Activated CD8-positive, alpha-beta memory T cell treated with anti-CD3 and anti-CD28 coated beads, Interleukin-2, amount 10 ng/mL, durations not matched to agents 7 days and 5 days (primary cell): ENCODE results near the gene RAD51B. TPM values are rescaled to one million over a fixed set of nuclear protein-coding genes. Genes with fewer than 3 reads are reported as not detected.

Source experiments
- ATAC-seq: fragments of 150-1000 bp; cut with Tn5 transposase; one replicate; pipeline ENCODE4 v1.10.0; 2021; ENCODE audit warnings: moderate library complexity
- CTCF ChIA-PET: fragments of 350-600 bp; sonication (Branson Sonifier 250); formaldehyde crosslinking; loops from one replicate; lab custom pipeline; 2021; ENCODE audit warnings: antibody characterized with exemption; lab: Charles Lee
- DNase-seq: peaks from one replicate; pipeline ENCODE4 v3.0.0-alpha.2; 2020
- H3K27ac Mint-ChIP-seq: one replicate; pipeline ENCODE4 v1.8.0; 2021; ENCODE audit warnings: mild to moderate bottlenecking, mixed read lengths
- H3K27me3 Mint-ChIP-seq: one replicate; pipeline ENCODE4 v1.8.0; 2021; ENCODE audit warnings: mixed read lengths
- H3K36me3 Mint-ChIP-seq: one replicate; pipeline ENCODE4 v1.8.0; 2021; ENCODE audit warnings: mild to moderate bottlenecking, mixed read lengths
- H3K4me1 Mint-ChIP-seq: one replicate; pipeline ENCODE4 v1.8.0; 2021; ENCODE audit warnings: mixed read lengths
- H3K4me3 Mint-ChIP-seq: one replicate; pipeline ENCODE4 v1.8.0; 2021; ENCODE audit warnings: mild to moderate bottlenecking, moderate library complexity, mixed read lengths
- H3K9me3 Mint-ChIP-seq: one replicate; pipeline ENCODE4 v1.8.0; 2022; ENCODE audit warnings: low read depth, mixed read lengths
- total RNA-seq, 2 experiments: library from RNA; stranded (reverse); gene quantifications; one replicate each; pipeline ENCODE4 v1.2.3, GENCODE V29; 2021

The RAD51B gene
- total RNA-seq, 2 experiments from 2014 or later, result 35.3 to 55.5 TPM

GRCh38 chr14:68147303-68147702, 327.7 kb downstream of the RAD51B start:
- no peak overlapping the region for H3K4me3 Mint-ChIP-seq
- ATAC-seq (no peak), DNase-seq (no peak)
- H3K27ac Mint-ChIP-seq, result no peak overlapping the region
- H3K27me3 Mint-ChIP-seq, result no peaks in the 10 kb centered on the region
- peaks cover 17% of the 10 kb centered on the region for H3K9me3 Mint-ChIP-seq
- H3K4me1 Mint-ChIP-seq, result no peaks in the 10 kb centered on the region
- H3K36me3 Mint-ChIP-seq, result peaks cover 20% of the 10 kb centered on the region
- CTCF ChIA-PET, result no interaction called here

- H3K27me3 Mint-ChIP-seq, result no peaks in the 10 kb centered on the region
These were observed 328.7 kb downstream of the RAD51B start for GRCh38 chr14:68148276-68148675.

GRCh38 chr14:68148763-68149162, 329.2 kb downstream of the RAD51B start:
- Mint-ChIP-seq H3K36me3 (peaks cover 26% of the 10 kb centered on the region), H3K4me3 (no peak overlapping the region), H3K4me1 (no peaks in the 10 kb centered on the region), H3K27me3 (no peaks in the 10 kb centered on the region), H3K27ac (no peak overlapping the region), H3K9me3 (peaks cover 23% of the 10 kb centered on the region)
- no peak for DNase-seq
- CTCF ChIA-PET, result no interaction called here
- no peak for ATAC-seq

More at GRCh38 chr14:68148276-68148675, 328.7 kb downstream of the RAD51B start:
- DNase-seq (no peak), ATAC-seq (no peak)
- no peak overlapping the region for H3K4me3 Mint-ChIP-seq
- CTCF ChIA-PET, result no interaction called here
- H3K36me3 Mint-ChIP-seq, result peaks cover 25% of the 10 kb centered on the region
- H3K4me1 Mint-ChIP-seq, result no peaks in the 10 kb centered on the region
- H3K27ac Mint-ChIP-seq, result no peak overlapping the region
- peaks cover 21% of the 10 kb centered on the region for H3K9me3 Mint-ChIP-seq

GRCh38 chr14:68153275-68153674, 333.7 kb downstream of the RAD51B start:
- Mint-ChIP-seq H3K4me3 (no peak overlapping the region), H3K4me1 (peaks cover 2% of the 10 kb centered on the region), H3K27me3 (no peaks in the 10 kb centered on the region), H3K27ac (no peak overlapping the region), H3K9me3 (peaks cover 23% of the 10 kb centered on the region), H3K36me3 (peaks cover 33% of the 10 kb centered on the region)
- no peak for DNase-seq
- no peak for ATAC-seq
- CTCF ChIA-PET, result no interaction called here

- Mint-ChIP-seq H3K4me3 (no peak overlapping the region), H3K4me1 (peaks cover 2% of the 10 kb centered on the region), H3K27me3 (no peaks in the 10 kb centered on the region), H3K9me3 (peaks cover 20% of the 10 kb centered on the region), H3K27ac (no peak overlapping the region), H3K36me3 (peaks cover 26% of the 10 kb centered on the region)
- ATAC-seq, result no peak
- no peak for DNase-seq
- CTCF ChIA-PET, result no interaction called here
These were observed 334.7 kb downstream of the RAD51B start for GRCh38 chr14:68154275-68154674.

GRCh38 chr14:68157971-68158371, 338.4 kb downstream of the RAD51B start:
- Mint-ChIP-seq H3K4me3 (no peak overlapping the region), H3K27ac (no peak overlapping the region), H3K9me3 (peaks cover 8% of the 10 kb centered on the region), H3K36me3 (peaks cover 9% of the 10 kb centered on the region), H3K27me3 (no peaks in the 10 kb centered on the region), H3K4me1 (peaks cover 2% of the 10 kb centered on the region)
- CTCF ChIA-PET, result no interaction called here
- no peak for DNase-seq
- no peak for ATAC-seq

DNA sequence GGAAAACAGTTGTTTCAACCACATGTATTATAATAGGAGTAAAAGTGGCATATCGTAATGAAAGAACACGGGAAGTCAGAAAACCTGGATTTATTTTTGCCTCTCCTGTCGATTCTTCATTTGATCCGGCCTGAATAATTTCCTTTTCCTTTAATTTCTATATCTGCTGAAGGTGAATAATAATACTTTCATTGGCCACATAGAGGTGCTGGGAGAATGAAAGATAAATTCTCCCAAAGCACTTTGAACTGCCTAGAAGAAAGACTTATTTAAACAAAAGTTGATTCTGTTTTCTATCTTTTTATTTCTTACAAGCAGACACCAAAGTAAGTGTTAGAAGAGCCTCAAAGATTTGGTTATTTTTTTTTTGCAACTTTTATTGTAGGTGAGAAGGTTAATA, 339.1 kb downstream of the RAD51B start:
- H3K4me3 Mint-ChIP-seq, result no peak overlapping the region
- H3K36me3 Mint-ChIP-seq, result peaks cover 7% of the 10 kb centered on the region

DNA sequence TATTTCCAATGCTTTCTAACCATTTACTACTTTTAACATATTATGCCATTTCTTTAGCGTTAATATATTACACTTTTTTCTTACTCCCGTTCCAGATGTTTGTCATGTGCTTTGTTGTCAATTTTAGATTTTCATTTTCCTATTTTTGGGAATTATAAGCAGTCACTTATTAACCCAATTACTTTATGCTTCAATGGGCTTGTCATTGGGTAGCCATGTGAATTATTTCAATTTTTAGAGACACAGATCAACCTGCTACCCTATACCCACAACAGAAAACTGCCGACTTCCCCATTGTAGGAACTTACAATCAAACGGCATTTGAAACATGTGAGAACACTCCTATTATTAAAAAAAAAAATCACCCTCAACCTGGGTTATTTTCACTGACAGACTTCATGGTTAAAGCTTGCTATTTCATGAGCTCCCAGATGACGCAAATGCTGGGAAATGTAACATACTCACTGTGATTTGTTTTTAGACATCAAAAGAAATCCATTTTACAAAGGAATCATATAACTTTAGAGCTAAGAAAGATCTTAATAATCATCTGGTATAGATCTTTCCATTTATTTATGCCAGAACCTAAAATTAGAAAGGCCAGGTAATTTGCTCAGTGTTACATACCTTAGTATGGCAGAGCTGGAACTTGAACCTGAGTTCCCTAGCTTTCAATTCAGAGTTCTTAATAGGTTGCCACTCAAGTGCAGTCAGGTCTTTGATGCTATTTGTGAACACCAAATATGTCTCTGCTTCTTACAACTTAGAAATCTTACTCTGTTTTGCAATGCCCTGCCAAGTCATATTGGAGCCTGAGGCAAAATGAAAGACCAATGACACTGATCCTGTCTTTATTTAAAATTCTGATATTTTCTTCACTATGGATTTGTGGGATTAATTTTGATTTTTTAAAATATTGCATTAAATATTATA, 340.4 kb downstream of the RAD51B start:
- Mint-ChIP-seq H3K4me1 (peaks cover 2% of the 10 kb centered on the region), H3K9me3 (no peaks in the 10 kb centered on the region), H3K4me3 (no peak overlapping the region), H3K27me3 (no peaks in the 10 kb centered on the region), H3K27ac (no peak overlapping the region), H3K36me3 (peaks cover 2% of the 10 kb centered on the region)
- no peak for ATAC-seq
- CTCF ChIA-PET, result no interaction called here
- no peak for DNase-seq

More for the DNA sequence above, 339.1 kb downstream of the RAD51B start:
- H3K27me3 Mint-ChIP-seq, result no peaks in the 10 kb centered on the region
- no peak for ATAC-seq
- no peak overlapping the region for H3K27ac Mint-ChIP-seq
- H3K4me1 Mint-ChIP-seq, result peaks cover 2% of the 10 kb centered on the region
- CTCF ChIA-PET, result no interaction called here
- H3K9me3 Mint-ChIP-seq, result peaks cover 5% of the 10 kb centered on the region
- no peak for DNase-seq

- Mint-ChIP-seq H3K27me3 (no peaks in the 10 kb centered on the region), H3K36me3 (peaks cover 2% of the 10 kb centered on the region), H3K27ac (no peak overlapping the region), H3K4me3 (no peak overlapping the region), H3K4me1 (peaks cover 2% of the 10 kb centered on the region), H3K9me3 (no peaks in the 10 kb centered on the region)
- CTCF ChIA-PET, result no interaction called here
- no peak for DNase-seq
- no peak for ATAC-seq
These were observed 341.4 kb downstream of the RAD51B start for GRCh38 chr14:68160779-68161546.

DNA sequence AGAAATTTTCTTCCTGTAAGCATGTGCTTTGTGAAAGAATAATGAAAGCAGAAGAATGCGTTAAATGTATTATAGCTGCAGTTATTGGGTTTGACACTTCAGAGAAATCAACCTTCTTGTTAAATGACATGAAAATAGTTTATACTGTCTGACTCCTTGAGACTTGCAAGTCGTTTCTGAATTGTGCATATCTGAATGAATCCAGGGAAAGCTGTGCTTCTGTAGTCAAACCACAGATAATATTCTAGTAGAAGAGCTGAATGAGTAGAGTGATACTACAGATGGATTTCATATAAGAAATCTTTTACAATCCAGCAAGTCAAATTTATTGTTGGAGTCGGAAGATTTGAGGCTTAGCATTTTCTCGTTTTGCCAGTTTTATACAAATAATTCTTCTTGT, 343.3 kb downstream of the RAD51B start:
- no peak for DNase-seq
- CTCF ChIA-PET, result no interaction called here
- Mint-ChIP-seq H3K4me3 (no peak overlapping the region), H3K27me3 (no peaks in the 10 kb centered on the region), H3K36me3 (peaks cover 2% of the 10 kb centered on the region), H3K4me1 (peaks cover 1% of the 10 kb centered on the region), H3K27ac (no peak overlapping the region), H3K9me3 (no peaks in the 10 kb centered on the region)
- no peak for ATAC-seq

- CTCF ChIA-PET, result no interaction called here
- Mint-ChIP-seq H3K4me1 (no peaks in the 10 kb centered on the region), H3K36me3 (no peaks in the 10 kb centered on the region), H3K4me3 (no peak overlapping the region), H3K27ac (no peak overlapping the region), H3K27me3 (no peaks in the 10 kb centered on the region), H3K9me3 (no peaks in the 10 kb centered on the region)
- DNase-seq (no peak), ATAC-seq (no peak)
These were observed 345.1 kb downstream of the RAD51B start for GRCh38 chr14:68164711-68165113.

DNA sequence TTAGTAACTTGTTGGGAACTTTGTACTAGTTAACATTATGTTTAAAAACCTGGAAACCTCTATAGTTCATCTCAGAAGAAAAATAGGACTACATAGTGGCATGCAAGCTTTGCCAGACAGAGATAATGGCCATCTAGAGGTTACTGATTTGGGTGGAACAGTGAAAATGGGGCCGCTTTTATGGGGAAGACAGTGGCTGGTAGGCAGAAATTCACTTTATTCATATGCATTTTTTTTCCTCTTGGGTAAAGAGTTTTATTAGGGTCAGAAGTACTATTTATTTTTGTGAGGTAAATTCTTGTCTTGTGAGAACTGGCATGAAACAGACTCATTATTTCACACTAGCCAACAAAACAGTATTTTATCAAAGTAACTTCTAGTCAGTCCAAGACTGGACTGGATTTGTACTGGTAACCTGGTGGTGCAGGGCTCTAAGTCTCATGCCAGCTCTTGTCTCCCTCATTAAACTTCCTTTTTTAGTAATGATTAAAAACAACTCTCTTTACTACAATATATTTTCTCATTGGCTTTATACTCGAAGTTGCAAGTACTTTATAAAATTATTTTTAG, 345.8 kb downstream of the RAD51B start:
- ATAC-seq (no peak), DNase-seq (no peak)
- Mint-ChIP-seq H3K27ac (no peak overlapping the region), H3K4me3 (no peak overlapping the region), H3K27me3 (no peaks in the 10 kb centered on the region), H3K9me3 (no peaks in the 10 kb centered on the region), H3K36me3 (no peaks in the 10 kb centered on the region), H3K4me1 (no peaks in the 10 kb centered on the region)
- CTCF ChIA-PET, result no interaction called here

GRCh38 chr14:68166731-68167382, 347.3 kb downstream of the RAD51B start:
- Mint-ChIP-seq H3K36me3 (no peaks in the 10 kb centered on the region), H3K27ac (no peak overlapping the region), H3K4me1 (no peaks in the 10 kb centered on the region), H3K27me3 (no peaks in the 10 kb centered on the region), H3K9me3 (no peaks in the 10 kb centered on the region), H3K4me3 (no peak overlapping the region)
- DNase-seq, result no peak
- CTCF ChIA-PET, result interaction anchor here (1.2 kb wide), 1 partner anchor 11 kb away, joined by 3 read pairs; no protein-coding TSS in a partner anchor
- no peak for ATAC-seq
